HepG2 (cell line): Measurements from ENCODE around the gene BPGM. TPM values are rescaled to one million over a fixed set of nuclear protein-coding genes. Genes with fewer than 3 reads are reported as not detected.

Experiments
- AKAP8 ChIP-seq: sonication (generic); formaldehyde crosslinking; IDR thresholded peaks from 2 replicates; pipeline ENCODE4 v1.5.1; 2020; ENCODE audit warnings: mild to moderate bottlenecking, missing genetic modification reagents
- CTCF ChIP-seq: sonication (generic); formaldehyde crosslinking; IDR thresholded peaks from 2 replicates; pipeline ENCODE4 v1.5.0; 2020; ENCODE audit warnings: mild to moderate bottlenecking, missing genetic modification reagents, moderate library complexity
- GATA4 ChIP-seq: sonication (generic); IDR thresholded peaks from 2 replicates; pipeline ENCODE4 v1.6.1; 2016; ENCODE audit warnings: antibody characterized with exemption, low read depth, borderline replicate concordance
- HMGXB4 ChIP-seq, 2 experiments: sonication (generic) in 1 of 2; formaldehyde crosslinking in 1 of 2; IDR thresholded peaks; 2 replicates each; pipeline versions ENCODE4 v1.4.0 to v1.6.1; 2018 to 2020; ENCODE audit warnings: missing genetic modification reagents in 2 of 2, borderline replicate concordance in 1 of 2, low read depth in 1 of 2, mild to moderate bottlenecking in 1 of 2, missing biosample characterization in 1 of 2
- HOXA5 ChIP-seq: sonication (generic); formaldehyde crosslinking; IDR thresholded peaks from 2 replicates; pipeline ENCODE4 v1.4.0; 2020; ENCODE audit warnings: missing genetic modification reagents
- MYPOP ChIP-seq: sonication (generic); formaldehyde crosslinking; IDR thresholded peaks from 2 replicates; pipeline ENCODE4 v1.8.1; 2023; ENCODE audit warnings: mild to moderate bottlenecking, moderate library complexity, missing genetic modification reagents
- PAWR ChIP-seq: sonication (generic); formaldehyde crosslinking; IDR thresholded peaks from 2 replicates; pipeline ENCODE4 v1.4.0; 2020; ENCODE audit warnings: missing genetic modification reagents, mild to moderate bottlenecking, borderline replicate concordance
- PHF8 ChIP-seq: sonication (generic); formaldehyde crosslinking; IDR thresholded peaks from 2 replicates; pipeline ENCODE4 v1.5.0; 2020; ENCODE audit warnings: missing genetic modification reagents
- POLR2G ChIP-seq: fragments of 200-400 bp; formaldehyde crosslinking; IDR thresholded peaks from 2 replicates; pipeline ENCODE4 v1.6.1; 2018; ENCODE audit warnings: mild to moderate bottlenecking, low read depth, low read length, moderate library complexity
- SPEN ChIP-seq: sonication (generic); formaldehyde crosslinking; IDR thresholded peaks from 2 replicates; pipeline ENCODE4 v1.5.1; 2020; ENCODE audit warnings: low read depth, mild to moderate bottlenecking, missing genetic modification reagents
- STAG1 ChIP-seq: sonication (generic); formaldehyde crosslinking; IDR thresholded peaks from 2 replicates; pipeline ENCODE4 v1.4.0; 2020; ENCODE audit warnings: missing genetic modification reagents
- SUZ12 ChIP-seq: fragments of 150-350 bp; IDR thresholded peaks from 2 replicates; pipeline ENCODE4 v1.6.1; 2014; ENCODE audit warnings: low read depth, low read length
- U2AF1 ChIP-seq: fragments of 200-400 bp; formaldehyde crosslinking; optimal IDR thresholded peaks from 2 replicates; pipeline ENCODE3; 2017; ENCODE audit warnings: mild to moderate bottlenecking, low read depth, low read length
- ZBED4 ChIP-seq: sonication (generic); formaldehyde crosslinking; IDR thresholded peaks from 2 replicates; pipeline ENCODE4 v1.4.0; 2020; ENCODE audit warnings: missing genetic modification reagents, borderline replicate concordance
- ZBTB39 ChIP-seq: sonication (generic); formaldehyde crosslinking; IDR thresholded peaks from 2 replicates; pipeline ENCODE4 v1.5.0; 2020; ENCODE audit warnings: missing genetic modification reagents
- ZNF331 ChIP-seq: sonication (generic); formaldehyde crosslinking; IDR thresholded peaks from 2 replicates; pipeline ENCODE4 v1.4.0; 2020; ENCODE audit warnings: missing genetic modification reagents
- ZSCAN20 ChIP-seq: sonication (generic); formaldehyde crosslinking; IDR thresholded peaks from 2 replicates; pipeline ENCODE4 v1.4.0; 2020; ENCODE audit warnings: missing genetic modification reagents, mild to moderate bottlenecking, borderline replicate concordance
- polyA plus RNA-seq, 8 experiments: library from polyadenylated mRNA; depleted of rRNA in 3 of 8; stranded (reverse) in 7 of 8; unstranded in 1 of 8; fragments of >200 nt; fragmentation: Illumina TruSeq in 4 of 8; extraction: Trizol in 4 of 8; gene quantifications; 2 replicates each; pipeline versions ENCODE4 v1.2.1 to v1.2.3, GENCODE V29; 2011 to 2016; ENCODE audit warnings: low read depth in 4 of 8, missing spikeins in 1 of 8, mixed read lengths in 1 of 8; ENCODE audit not compliant: insufficient read depth in 1 of 8
- total RNA-seq, 5 experiments: library from RNA; depleted of rRNA; stranded (reverse); fragments of >200 nt; fragmentation: Illumina TruSeq; extraction: Trizol; gene quantifications; 2 replicates each; pipeline ENCODE4 v1.2.3, GENCODE V29; 2016; ENCODE audit warnings: low read depth in 1 of 5

The BPGM gene
- total and polyA plus RNA-seq, 2 of the 13 experiments (the other 11 are each of a cell fraction or from before 2014, with no cell fraction given) = 4.0 to 7.5 TPM

GRCh38 chr7:134646425-134647305 lies at the start of gene BPGM (continued):
- TF ChIP-seq U2AF1 (peak; percentile 83), SUZ12 (no peak), SPEN (peak; percentile 92), ZSCAN20 (CRISPR knock-in tag) (0 out of 2 replicates have a peak, but pooled peaks have one; percentile 46), ZBTB39 (CRISPR knock-in tag) (no peak), ZNF331 (CRISPR knock-in tag) (0 out of 2 replicates have a peak, but pooled peaks have one; percentile 33), AKAP8 (no peak), PAWR (CRISPR knock-in tag) (no peak), HOXA5 (CRISPR knock-in tag) (peak; percentile 59), GATA4 (peak; percentile 51; the same call in 1 of the 2 replicates), HMGXB4 (CRISPR knock-in tag; IDR thresholded peaks at IDR 0.05; ENCODE audit: borderline replicate concordance in 1 of 2, low read depth in 1 of 2) (peak; percentile 60 to 80; a peak in 3 of 4 replicates), PHF8 (CRISPR knock-in tag) (peak; percentile 81), CTCF (peak; percentile 68), STAG1 (0 out of 2 replicates have a peak, but pooled peaks have one; percentile 2), POLR2G (peak; percentile 94), MYPOP (CRISPR knock-in tag) (no peak), ZBED4 (no peak)
